22Rv1 (cell line): ENCODE data around the gene ITIH1.

Experiments
- H3K27ac ChIP-seq: fragments of 450-650 bp; 2 replicates; pipeline ENCODE4 v1.5.1; 2017
- ZFX ChIP-seq: fragments of 450-650 bp; IDR thresholded peaks from 2 replicates; pipeline ENCODE4 v1.6.1; 2017; ENCODE audit warnings: antibody characterized with exemption, borderline replicate concordance
- TF ChIP-seq, protein P1 (sequence below): fragments of 450-650 bp; IDR thresholded peaks from 2 replicates; pipeline ENCODE4 v1.5.1; 2017; ENCODE audit warnings: mild to moderate bottlenecking

Gene ITIH1

GRCh38 chr3:52822363-52822762, 45.0 kb downstream of the ITIH1 start:
- TF ChIP-seq, protein P1, sequence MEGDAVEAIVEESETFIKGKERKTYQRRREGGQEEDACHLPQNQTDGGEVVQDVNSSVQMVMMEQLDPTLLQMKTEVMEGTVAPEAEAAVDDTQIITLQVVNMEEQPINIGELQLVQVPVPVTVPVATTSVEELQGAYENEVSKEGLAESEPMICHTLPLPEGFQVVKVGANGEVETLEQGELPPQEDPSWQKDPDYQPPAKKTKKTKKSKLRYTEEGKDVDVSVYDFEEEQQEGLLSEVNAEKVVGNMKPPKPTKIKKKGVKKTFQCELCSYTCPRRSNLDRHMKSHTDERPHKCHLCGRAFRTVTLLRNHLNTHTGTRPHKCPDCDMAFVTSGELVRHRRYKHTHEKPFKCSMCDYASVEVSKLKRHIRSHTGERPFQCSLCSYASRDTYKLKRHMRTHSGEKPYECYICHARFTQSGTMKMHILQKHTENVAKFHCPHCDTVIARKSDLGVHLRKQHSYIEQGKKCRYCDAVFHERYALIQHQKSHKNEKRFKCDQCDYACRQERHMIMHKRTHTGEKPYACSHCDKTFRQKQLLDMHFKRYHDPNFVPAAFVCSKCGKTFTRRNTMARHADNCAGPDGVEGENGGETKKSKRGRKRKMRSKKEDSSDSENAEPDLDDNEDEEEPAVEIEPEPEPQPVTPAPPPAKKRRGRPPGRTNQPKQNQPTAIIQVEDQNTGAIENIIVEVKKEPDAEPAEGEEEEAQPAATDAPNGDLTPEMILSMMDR, result no peak
- TF ChIP-seq ZFX, result no peak
- H3K27ac ChIP-seq, result no peak overlapping the region

DNA sequence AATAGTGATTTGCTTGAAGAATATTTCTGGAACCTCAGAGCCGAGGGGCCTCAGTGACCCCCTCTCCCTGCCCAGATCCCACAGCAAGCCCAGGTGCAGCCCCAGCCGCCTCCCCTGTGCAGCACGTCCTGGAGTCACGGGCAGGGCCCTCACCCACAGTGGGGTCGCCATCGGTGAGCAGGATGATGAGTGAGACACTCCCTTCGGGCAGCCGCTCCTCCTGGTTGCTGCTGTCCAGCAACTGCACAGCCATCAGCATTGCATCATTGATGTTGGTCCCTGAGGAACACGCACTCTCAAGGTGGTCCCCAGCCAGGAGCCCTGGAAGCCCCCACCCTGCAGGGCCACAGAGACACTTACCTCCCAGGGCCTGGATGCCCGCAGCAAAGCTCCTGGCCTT, 46.6 kb downstream of the ITIH1 start:
- no peak overlapping the region for H3K27ac ChIP-seq
- TF ChIP-seq ZFX, result no peak
- TF ChIP-seq, protein P1, result no peak

DNA sequence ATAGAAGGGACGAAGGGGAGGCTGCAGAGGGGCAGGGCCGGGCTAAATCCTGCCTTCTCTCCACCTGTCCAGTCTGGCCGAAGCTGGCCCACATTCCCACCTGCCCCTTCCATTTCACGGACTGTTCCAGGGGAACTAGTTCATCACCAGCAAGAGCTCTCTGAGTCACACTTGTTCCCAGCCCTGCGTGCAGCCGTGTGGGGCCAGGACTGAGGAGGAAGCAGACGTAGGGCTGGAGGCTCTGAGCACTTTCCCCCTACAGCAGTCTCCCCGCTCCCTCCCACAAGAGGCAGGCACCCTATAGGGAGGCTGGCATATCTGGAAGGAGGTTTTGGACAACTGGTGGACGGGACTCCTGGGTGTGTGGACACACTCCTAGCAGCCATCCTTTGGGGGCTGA, 50.0 kb downstream of the ITIH1 start:
- no peak for TF ChIP-seq ZFX
- TF ChIP-seq, protein P1, result no peak
- no peak overlapping the region for H3K27ac ChIP-seq

DNA sequence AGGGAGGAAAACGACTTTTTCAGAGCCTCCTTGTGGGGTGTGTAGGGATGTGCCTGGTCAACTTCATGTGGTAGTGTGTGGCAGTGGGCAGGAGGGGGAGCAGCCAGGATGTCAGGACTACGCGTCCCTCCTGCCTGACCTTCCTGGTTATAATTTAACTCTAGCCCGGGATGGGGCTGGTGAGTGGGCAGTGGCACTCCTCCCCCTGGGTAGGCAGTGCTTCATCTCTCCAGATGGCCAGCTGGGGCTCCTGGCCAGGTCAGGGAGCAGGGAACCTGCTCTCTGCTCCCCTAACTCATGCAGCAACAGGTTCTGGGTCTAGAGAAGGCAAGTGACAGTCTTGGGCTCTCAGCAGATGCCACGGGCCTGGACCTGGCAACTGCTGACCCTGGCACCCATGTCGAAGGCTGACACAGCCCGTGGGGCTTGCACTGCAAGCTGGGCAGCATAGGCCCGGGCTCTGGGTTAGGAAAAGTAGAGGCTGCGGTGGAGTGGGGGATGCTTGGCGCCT, 50.5 kb downstream of the ITIH1 start:
- no peak overlapping the region for H3K27ac ChIP-seq
- no peak for TF ChIP-seq ZFX
- TF ChIP-seq, protein P1, result no peak; the same call in 1 of the 2 replicates

DNA sequence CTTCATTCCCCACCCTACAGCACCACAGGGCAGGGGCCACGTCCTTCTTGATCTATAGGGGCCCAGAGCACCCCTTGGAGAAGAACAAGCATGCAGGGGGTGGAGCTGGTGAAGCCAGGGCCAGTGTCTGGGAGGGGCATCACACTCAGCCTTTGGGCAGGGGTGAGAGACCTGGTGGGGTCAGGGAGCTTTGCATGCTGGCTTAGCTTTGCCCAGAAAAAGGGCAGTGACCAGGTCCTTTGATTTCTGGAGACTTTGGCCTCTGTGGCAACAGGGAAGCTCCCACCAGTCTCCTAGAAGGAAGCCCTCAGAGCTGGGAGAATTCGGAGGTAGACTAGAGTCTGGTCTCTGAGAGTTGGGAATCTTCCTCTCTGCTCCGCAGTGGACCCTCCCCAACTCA, 52.1 kb downstream of the ITIH1 start:
- no peak for TF ChIP-seq ZFX
- TF ChIP-seq, protein P1, result no peak
- H3K27ac ChIP-seq, result no peak overlapping the region

DNA sequence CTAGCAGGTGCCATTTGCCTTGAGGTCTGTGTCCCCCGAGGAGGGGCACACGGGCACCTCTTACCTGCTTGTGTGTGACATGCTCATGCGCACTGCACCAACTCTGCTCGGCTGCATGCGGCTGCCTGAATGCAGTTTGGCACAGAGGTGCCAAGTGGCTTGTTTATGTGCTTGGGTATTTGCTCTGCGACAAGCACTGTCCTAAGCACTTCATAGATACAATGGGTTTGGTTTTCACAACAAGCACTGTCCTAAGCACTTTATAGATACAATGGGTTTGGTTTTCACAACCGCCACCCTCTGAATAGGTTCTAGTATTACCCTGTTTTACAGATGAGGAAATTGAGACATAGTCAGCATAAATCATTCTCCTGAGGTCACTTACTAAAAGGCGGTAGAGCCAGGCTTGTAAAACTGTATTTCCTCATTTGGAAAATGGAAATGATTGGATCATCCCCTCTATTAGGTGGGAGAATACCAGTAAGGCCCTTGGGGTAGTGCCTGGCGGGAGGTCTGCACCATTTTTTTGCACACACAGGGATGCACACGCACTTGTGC, 52.6 kb downstream of the ITIH1 start:
- TF ChIP-seq, protein P1, result no peak
- no peak for TF ChIP-seq ZFX
- no peak overlapping the region for H3K27ac ChIP-seq

GRCh38 chr3:52830535-52831258, 53.3 kb downstream of the ITIH1 start, which contains the start of gene ITIH4:
ITIH4 (minus strand) TSS chr3:52830672; CDS start chr3:52830642, 30 bp downstream.
- H3K27ac ChIP-seq, result no peak within 1 kb of the TSS
- TF ChIP-seq ZFX, result no peak
- TF ChIP-seq, protein P1, result no peak
